Measurements from ENCODE around the gene IFIT2. TPM values are rescaled to one million over a fixed set of nuclear protein-coding genes. Genes with fewer than 3 reads are reported as not detected.

Gene IFIT2
- total and polyA plus RNA-seq, 2 donors (not counting 3 experiments of a cell fraction or from before 2014, with no cell fraction given) = 0.23 to 1.4 TPM

DNA sequence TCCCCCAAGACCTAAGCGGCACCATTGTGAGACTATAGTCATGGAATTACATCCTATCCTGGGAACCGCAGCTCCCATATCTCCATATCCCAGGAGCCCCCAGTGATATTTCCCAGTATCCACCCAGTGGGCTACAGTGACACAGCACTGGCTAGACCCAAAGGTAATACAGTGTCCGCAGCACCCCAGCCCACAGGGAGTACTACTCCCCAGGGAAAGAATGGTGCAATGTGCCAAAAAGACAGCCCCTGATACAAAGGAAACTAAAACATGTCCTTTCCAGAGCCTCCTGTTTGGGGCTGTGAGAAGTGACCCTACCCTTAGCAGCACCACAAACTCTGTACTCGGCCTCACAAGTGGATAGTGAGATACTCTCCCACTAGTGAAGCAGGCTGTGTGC is 4.5 kb upstream of the IFIT2 start:
- dilution Hi-C loops (cut with MboI; ENCODE audit: extremely low pct_ligation_motif_present, low sequenced_read_pairs) = no loop called here
- H3K4me1 ChIP-seq (ENCODE audit: control insufficient read depth, extremely low read depth, insufficient read depth, low read length) = peaks cover 6% of the 10 kb centered on the region
- H3K9me1 ChIP-seq (replicated peaks; ENCODE audit: control insufficient read depth, extremely low read depth, insufficient read depth, low read length) = no peaks in the 10 kb centered on the region
- H3K36me3 ChIP-seq (ENCODE audit: control insufficient read depth in 2 of 2, extremely low read depth in 1 of 2, insufficient read depth in 2 of 2, low read length in 2 of 2) = no peaks in the 10 kb centered on the region
- H2AFZ ChIP-seq (ENCODE audit: low read depth, low read length) = no peak overlapping the region
- no peaks in the 10 kb centered on the region for H3K79me2 ChIP-seq (ENCODE audit: control insufficient read depth, insufficient read depth, low read length)
- peaks cover 21 to 26% of the 10 kb centered on the region in 2 experiments for H3K27me3 ChIP-seq (ENCODE audit: control insufficient read depth in 2 of 2, insufficient read depth in 2 of 2, low read length in 2 of 2)
- H3K9ac ChIP-seq (replicated peaks; ENCODE audit: extremely low read depth, insufficient read depth, low read length) = no peak overlapping the region
- no peak for FAIRE-seq
- H3K4me3 ChIP-seq (replicated peaks in 1 of 3; ENCODE audit: insufficient read depth in 1 of 3, low read depth in 1 of 3, low read length in 3 of 3) = no peak overlapping the region
- intact Hi-C loops (cut with micrococcal nuclease) = no loop called here
- H3K4me2 ChIP-seq (ENCODE audit: insufficient read depth, low read length) = no peak overlapping the region
- DNase-seq (ENCODE audit: low read depth, low spot score) = no peak
- no peak overlapping the region for H3K27ac ChIP-seq (ENCODE audit: insufficient read depth, low read depth, low read length)
- H3K9me3 ChIP-seq (replicated peaks; ENCODE audit: control insufficient read depth, insufficient read depth, low read length) = no peaks in the 10 kb centered on the region
- TF ChIP-seq POLR2AphosphoS5 (IDR thresholded peaks at IDR 0.05; ENCODE audit: insufficient read depth, low read depth, low read length) = no peak
- no peak for TF ChIP-seq GATA2 (IDR thresholded peaks at IDR 0.05; ENCODE audit: insufficient read depth, insufficient read length, low read depth, low read length)
- TF ChIP-seq, protein P1, sequence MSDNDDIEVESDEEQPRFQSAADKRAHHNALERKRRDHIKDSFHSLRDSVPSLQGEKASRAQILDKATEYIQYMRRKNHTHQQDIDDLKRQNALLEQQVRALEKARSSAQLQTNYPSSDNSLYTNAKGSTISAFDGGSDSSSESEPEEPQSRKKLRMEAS (IDR thresholded peaks at IDR 0.05; ENCODE audit: insufficient read depth, insufficient read length) = no peak
- TF ChIP-seq JUN (IDR thresholded peaks at IDR 0.05; ENCODE audit: borderline replicate concordance, insufficient read depth, insufficient read length, low read depth) = no peak
- TF ChIP-seq MYC (IDR thresholded peaks at IDR 0.05; ENCODE audit: low read depth, low read length) = no peak
- no peak for TF ChIP-seq POLR2A (IDR thresholded peaks at IDR 0.05; ENCODE audit: low read depth, low read length)
- TF ChIP-seq EZH2 (IDR thresholded peaks at IDR 0.05; ENCODE audit: borderline replicate concordance, low read depth, low read length, severe bottlenecking) = no peak
- TF ChIP-seq FOS (IDR thresholded peaks at IDR 0.05; ENCODE audit: borderline replicate concordance, insufficient read depth, low read length) = no peak
- TF ChIP-seq, protein P2, sequence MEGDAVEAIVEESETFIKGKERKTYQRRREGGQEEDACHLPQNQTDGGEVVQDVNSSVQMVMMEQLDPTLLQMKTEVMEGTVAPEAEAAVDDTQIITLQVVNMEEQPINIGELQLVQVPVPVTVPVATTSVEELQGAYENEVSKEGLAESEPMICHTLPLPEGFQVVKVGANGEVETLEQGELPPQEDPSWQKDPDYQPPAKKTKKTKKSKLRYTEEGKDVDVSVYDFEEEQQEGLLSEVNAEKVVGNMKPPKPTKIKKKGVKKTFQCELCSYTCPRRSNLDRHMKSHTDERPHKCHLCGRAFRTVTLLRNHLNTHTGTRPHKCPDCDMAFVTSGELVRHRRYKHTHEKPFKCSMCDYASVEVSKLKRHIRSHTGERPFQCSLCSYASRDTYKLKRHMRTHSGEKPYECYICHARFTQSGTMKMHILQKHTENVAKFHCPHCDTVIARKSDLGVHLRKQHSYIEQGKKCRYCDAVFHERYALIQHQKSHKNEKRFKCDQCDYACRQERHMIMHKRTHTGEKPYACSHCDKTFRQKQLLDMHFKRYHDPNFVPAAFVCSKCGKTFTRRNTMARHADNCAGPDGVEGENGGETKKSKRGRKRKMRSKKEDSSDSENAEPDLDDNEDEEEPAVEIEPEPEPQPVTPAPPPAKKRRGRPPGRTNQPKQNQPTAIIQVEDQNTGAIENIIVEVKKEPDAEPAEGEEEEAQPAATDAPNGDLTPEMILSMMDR (IDR thresholded peaks at IDR 0.05; ENCODE audit: extremely low read depth in 1 of 2, insufficient read depth in 1 of 2, low read depth in 1 of 2, low read length in 2 of 2) = no peak
- H4K20me1 ChIP-seq (replicated peaks; ENCODE audit: control insufficient read depth, extremely low read depth, insufficient read depth, low read length) = no peaks in the 10 kb centered on the region
- BruUV-seq (replicated peaks) = no TSS peak
- CTCF ChIA-PET = no interaction called here
- POLR2A ChIA-PET = no interaction called here

All from endothelial cell of umbilical vein (primary cell).